ENCODE data around the gene LAD1.

The LAD1 gene

DNA sequence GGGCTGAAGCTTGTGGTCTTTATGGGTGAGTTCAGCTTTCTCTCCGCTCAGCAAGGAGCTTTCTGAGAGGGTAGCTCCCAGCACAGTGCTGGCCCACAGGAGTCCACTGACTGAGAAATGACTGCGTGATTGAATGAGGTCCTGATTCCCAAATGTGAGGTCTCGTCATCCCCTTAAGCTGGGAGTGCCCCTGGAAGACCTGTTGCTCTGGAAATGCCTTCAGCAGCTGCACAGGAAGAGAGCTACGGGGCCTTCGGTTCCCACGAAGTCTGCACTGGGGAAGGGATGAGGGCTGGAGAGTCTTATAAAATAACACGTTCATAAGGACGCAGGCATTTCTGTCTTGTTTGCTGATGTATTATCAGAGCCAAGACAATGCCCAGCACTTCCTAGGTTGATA, 35.7 kb downstream of the LAD1 start:
- no peak for DNase-seq (ENCODE audit: low read depth)

DNA sequence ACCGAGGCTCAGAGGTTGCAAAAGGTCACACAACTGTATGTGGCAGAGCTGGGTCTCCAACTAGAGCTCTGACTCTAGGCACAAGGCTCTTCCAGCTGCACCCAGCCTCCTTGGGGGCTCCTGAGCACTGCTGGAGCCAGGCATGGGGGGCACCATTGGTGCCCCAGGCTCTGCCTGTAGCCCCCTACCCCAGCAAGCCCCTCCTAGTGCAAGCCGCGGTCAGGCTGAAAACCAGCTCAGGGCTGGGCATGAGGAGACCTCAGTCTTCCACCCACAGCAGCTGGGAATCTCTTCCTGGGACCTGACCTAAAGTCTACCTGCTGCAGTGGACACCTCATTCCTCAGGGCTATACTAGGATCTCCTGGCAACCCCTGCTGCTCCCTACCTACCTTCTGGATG, 36.2 kb downstream of the LAD1 start:
- no peak for DNase-seq (ENCODE audit: low read depth)

DNA sequence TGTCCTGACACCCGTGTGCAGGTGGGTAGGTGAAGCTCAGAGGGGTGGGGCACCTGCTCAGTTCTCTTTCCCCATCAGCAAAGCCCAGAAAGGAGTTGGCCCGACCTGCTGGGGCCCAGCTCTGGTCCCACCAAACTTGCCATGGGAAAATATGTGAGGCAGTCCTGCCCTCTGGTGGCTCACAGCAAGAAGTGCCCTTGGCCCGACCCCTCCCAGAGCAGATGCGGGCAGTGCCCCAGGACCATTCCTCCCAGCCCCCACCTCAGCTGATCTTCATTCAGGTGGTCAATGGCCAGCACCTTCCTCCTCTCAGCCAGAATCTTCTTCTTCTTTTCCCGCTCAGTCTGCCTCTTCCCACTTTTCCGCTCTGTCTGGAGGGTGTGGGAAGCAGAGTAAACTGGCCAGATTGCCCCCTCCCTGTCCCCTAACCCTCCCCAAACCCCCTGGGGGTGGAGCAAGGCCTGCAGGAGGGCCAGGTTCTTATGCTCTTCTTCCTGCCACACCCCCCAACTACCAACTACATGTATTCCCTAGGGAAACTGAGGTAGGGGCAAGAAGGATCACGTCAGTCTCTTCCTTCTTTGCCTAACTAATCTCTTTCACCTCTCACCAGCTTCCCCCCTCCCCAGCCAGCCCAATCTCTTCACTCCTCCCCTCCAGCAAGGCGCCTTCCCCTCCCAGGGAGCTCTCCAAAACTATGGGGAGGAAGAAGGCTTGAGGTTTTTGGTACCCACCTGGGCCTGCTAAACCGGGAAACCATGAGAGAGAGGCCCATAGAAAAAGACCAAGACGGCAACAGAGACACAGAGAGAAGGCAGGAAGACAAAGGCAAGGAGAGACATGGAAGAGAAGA, 37.2 kb downstream of the LAD1 start:
- no peak for DNase-seq (ENCODE audit: low read depth)

DNA sequence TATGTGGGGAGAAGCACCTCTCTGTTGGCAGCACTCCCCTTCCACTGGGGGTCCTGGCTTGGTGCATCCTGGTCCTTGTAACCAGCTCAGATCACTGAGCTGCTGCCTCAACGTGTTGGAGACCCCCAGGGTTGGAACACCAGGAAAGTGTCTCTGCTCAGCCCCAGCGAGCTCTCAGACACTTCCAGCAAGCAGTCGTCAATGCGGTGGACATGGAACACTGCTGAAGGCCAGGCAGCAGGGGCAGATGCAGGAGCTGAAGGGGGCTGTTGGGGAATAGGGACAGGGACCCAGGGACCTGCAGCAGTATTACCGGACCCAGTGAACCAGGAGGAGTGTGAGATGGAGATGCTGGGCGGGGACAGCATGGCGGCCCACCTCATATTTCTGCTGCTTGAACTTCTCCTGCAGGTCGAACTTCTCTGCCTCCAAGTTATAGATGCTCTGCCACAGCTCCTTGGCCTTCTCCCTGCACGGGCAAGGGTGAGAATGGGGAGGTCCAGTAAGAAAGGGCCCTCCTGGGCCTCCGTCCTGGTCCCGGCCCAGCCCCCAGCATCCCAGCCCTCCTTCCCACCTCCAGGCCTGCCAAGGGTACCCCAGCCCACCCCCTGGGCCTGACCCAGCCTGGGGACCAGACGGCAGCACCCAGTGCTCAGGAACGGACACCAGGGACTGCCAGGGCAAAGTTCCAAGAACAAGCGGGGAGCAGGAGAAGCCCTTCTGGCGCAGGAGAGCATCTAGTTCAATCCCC, 38.0 kb downstream of the LAD1 start:
- no peak for DNase-seq (ENCODE audit: low read depth)

DNA sequence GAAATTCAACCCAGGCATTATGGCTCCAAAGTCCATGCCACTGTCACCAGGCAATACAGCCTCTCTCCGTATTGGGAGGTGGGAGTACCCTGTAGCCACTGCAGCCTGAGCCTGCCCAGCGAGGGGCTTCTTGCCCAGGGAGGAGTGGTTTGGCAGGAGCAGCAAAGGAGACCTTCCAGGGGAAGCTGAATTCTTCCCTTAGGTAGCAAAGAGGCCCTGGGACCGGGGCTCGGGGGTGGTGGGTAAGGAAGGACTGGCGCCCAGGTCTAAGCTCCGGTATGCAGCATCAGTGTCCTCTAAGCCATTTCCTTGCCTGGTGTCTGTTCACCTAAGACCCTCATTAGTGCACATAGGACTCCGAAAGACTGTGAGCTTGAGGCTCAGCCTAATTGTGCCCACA, 38.6 kb downstream of the LAD1 start:
- no peak for DNase-seq (ENCODE audit: low read depth)

DNA sequence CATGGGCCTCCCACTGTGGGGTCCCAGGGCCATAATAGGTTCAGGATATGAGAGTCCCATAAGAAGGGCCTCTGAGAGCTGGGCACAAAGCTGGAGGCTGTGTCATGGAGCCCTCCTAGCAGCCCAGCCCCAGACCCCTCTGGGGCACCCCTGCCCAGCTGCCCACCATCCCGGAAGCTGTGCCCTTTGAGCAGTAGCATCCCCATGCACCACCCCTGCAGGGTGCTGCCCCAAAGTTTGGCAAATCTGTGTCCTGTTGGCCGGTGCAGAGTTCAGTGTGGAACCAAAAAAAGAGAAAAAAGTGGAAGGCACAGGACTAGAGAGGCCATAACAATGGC, 39.3 kb downstream of the LAD1 start:
- no peak for DNase-seq (ENCODE audit: low read depth)

DNA sequence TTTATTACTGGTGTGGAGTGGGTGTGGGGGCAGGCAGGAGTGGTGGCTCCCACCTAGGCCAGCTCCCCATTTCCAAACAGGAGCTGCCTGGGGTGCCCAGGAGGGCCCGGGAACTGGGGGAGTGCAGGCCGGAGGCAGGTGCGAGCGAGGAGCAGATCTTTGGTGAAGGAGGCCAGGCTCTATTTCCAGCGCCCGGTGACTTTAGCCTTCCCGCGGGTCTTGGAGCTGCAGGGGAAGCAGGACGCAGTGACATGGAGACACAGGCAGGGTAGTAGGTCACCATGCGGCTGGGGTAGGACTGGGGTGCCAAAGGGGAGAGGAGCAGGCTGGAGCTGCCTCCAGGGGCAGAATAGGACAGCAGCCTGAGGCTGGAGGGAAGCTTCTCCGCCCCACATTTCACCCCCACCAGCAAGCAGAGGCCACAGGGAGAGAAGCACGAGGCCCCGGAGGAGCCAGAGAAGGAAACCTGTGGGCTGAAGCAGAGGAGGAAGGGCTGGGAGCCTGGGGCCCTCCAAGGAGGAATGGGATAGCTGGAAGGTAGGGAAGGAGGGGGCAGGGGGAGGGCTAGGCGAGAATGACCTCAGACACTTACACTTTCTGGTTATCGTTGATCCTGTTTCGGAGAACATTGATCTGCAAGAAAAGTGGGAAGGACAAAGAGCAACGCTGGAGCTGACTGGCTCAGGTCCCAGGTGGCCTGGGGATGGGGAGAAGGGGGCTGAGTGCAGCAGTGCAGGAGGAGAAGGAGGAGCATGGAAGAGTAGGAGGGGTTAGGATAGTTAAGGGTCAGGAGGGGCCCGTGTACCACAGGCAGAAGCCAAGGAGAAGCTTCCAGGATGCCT, 39.9 kb downstream of the LAD1 start:
- no peak for DNase-seq (ENCODE audit: low read depth)

DNA sequence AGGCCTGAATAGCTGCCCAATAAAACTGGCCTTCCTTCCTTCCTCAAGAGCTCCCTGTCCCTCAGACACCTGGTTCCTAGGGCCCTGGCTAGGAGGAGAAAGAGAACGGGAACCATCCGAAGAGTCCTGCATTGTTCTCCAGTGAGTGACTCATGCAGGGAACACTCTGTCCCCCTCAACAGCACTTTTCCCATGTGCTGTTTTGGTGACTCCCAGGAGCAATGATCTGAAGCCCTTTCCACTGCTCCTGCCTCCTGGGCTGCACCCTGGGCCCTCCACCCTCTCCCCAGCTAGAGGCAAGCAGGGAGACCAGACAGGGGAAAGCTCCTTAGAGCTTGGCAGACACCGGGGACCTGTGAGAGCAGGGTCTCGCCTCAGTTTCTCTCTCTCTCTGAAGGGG, 40.5 kb downstream of the LAD1 start:
- DNase-seq (ENCODE audit: low read depth) = no peak

DNA sequence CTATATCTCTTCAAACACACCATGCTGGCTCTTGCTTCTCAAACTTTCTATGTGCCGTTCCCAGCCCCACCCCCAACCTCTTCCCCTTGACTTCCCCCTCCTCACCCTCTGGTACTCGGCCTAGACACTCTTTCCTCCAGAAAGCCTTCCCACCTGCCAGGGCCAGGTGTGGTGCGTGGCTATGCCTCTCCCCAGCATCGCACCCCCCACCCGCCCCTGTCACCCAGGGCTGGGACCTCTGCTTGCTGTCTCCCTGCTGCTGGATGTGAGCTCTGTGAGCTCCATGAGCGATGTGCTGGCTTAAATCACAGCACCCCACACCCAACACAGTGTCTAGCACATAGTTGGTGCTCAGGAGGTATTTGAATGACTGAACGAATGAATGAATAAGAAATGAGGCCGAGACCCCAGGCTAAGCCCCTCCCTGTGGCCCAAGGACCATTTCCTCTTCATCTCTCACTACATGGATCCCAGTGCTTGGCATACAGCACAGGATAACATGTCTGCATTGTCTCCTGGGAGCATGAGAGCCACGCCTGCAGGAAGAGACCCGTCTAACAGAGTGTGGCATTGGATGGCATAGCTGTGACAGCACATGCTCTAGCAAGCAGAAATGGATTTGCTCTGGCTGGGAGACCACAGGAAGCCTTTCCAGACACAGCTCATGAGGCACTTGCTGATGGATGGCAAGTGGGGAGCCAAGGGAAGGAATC, 41.3 kb downstream of the LAD1 start:
- no peak for DNase-seq (ENCODE audit: low read depth)

DNA sequence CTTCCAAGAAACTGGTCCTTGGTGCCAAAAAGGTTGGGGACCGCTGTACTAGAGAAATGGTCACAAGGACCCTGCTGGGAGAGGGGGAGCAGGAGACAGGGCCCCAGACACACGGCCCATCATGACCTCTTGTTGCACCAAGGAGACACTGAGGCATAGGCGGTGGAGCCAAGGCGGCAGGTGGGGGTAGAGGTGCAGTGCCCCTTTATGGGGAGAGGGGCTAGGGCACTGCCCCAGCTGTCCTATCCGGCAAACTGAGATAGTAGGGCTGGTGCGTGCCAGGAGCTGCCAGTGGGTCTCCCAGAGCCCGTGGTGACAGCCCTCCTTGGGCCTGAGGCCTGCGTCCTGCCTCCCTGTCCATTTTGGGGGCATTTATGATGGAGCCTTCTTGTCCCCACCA, 41.9 kb downstream of the LAD1 start:
- no peak for DNase-seq (ENCODE audit: low read depth)

DNA sequence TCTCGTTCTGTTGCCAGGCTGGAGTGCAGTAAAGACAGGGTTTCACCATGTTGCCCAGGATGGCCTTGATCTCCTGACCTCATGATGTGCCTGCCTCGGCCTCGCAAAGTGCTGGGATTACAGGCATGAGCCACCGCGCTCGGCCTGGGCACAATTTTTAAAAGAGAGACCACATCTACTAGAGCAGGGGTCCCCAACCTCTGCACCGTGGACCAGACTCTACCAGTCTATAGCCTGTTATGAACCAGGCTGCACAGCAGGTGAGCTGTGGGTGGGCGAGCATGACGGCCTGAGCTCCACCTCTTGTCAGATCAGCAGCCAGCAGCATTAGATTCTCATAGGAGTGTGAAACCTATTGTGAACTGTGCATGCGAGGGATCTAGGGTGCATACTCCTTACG, 42.4 kb downstream of the LAD1 start:
- DNase-seq (ENCODE audit: low read depth) = no peak

DNA sequence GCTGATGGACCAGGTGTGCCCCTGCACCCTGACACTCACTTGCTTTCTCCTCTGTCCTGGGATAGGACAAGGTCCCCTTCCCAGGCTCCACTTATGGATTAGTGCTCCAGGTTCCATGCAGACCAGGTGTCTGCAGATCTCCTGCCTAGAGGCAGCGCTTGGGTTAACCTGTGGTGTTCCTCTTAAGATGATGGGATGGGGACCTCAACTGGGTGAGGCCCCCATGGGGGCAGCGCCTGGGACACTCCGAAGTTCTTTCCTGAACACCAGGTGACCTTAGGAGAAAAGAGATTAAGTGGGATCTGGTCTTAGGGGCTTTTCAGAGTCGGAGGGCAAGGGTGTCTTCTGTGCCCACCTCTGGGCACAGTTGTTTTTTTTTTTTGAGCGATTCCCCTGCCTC, 42.9 kb downstream of the LAD1 start:
- no peak for DNase-seq (ENCODE audit: low read depth)

DNA sequence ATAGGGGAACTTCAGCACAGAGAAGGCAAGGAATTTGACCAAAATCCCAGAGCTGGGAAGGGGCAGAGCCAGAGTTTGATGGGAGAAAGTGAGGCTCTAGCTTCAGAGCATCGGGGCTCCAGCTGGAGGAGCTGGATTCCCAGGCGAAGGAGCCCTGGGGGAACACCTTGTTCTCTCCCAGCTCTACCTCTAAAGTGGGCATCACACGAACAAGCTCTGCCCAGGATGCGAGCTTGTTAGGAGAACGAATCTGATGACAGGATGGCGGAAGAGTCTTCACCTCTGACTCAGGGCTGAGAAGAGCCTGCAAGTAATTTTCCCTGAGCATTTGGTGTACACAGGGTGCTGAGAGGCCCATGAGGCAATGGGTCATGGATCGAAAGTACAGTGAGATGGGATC, 43.7 kb downstream of the LAD1 start:
- no peak for DNase-seq (ENCODE audit: low read depth)

DNA sequence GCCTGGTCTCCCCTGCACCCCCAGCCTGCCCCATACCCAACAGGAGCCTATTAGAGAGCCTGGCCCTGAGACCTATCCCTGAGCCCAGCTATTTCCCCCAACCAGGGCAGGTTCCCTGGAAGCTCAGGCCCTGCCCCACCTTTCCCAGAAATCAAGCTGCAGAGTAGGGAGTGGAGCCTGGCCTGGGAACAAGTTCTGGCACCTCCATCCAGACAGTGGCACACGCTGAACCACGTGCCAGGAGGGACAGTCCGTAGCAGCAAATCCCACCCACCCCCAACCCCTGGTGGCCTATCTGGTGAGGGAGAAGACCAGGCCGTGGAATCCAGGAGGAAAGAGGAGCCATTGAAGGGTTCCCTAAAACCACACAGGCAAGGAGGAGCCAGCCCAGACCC, 44.2 kb downstream of the LAD1 start:
- DNase-seq (ENCODE audit: low read depth) = no peak

DNA sequence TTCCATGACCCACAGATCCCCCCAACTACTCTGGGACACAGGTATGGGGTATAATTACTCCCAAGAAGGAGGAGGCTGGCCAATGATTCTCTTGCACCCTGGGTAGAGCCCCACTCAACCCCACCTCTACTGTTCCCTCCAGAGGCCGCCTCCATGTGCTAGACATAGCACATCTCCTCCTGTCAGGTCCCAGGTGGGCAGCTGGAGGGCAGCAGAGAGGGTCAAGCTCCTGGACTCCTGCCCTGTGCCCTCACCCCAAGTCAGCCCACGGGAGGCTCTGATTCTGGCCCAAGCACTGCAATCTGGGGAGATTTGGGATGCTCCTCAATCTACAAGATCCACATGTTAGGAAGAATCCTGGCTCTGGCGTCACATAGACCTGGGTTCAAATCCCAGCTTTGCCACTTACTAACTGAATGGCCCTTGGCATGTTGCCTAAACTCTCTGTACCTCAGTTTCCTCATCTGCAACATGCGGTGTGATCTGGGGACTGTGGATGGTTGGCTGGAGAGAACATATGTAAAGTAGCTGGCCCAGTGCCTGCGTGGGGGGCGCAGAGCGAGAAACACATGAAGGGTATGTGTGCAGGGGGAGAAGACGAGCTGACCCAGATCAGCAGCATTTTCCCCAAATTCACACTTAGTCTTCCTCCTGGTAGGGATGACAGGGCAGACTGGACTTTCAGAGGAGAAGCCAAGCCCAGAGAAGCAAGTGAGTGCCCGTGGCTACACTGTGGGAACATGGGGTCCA, 44.8 kb downstream of the LAD1 start:
- DNase-seq (ENCODE audit: low read depth) = no peak

DNA sequence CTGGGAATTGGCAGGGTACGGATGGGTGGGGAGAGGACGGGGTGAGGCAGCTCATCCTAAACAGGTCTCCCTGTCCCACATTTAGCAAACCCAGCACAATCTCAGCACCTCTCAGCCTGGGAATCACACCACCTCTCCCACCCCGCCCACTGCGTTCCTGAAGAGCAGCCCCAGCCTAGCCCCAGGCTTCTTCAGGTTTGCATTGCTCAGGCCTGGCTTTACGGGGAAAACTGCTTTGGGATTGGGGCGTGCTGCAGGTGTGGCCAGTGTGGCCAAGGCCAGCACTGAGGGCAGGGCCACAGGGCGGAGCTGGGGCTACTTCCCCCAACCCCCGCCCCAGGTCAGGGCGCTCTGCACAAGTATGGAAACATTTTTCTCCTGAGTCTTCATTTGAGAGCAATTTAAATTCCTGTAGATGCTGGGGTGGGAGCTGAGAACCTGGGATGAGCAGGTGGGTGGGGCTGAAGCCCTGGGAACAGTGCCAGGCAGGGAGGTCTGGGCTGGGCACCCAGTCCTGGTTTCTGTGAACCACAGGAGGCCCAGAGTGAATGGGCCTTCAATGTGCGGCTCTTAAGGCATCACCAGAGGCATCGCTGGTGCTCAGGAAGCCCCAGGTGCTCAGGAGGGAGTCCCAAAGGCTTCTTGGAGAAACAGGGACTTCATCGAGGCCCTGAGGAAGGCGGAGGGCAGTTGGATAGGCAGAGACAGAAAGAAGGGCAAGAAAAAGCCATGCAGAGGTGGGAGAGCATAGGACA, 45.8 kb downstream of the LAD1 start:
- DNase-seq (ENCODE audit: low read depth) = no peak

DNA sequence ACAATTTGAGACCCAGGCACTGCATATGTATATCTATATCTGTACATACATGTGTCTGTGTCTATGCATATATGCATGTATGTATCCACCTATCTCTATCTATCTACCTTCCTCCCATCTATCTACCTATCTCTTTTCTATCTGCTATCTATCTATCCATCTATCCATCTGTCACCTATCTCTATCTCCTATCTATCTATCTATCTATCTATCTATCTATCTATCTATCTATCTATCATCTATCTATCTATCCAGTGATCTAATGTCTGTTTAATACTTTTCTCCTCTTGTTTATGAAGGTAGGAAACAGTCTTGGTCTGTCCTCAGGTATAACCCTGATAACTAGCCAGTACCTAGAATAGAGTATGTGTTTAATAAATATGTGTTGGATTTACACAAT, 47.5 kb downstream of the LAD1 start:
- no peak for DNase-seq (ENCODE audit: low read depth)

DNA sequence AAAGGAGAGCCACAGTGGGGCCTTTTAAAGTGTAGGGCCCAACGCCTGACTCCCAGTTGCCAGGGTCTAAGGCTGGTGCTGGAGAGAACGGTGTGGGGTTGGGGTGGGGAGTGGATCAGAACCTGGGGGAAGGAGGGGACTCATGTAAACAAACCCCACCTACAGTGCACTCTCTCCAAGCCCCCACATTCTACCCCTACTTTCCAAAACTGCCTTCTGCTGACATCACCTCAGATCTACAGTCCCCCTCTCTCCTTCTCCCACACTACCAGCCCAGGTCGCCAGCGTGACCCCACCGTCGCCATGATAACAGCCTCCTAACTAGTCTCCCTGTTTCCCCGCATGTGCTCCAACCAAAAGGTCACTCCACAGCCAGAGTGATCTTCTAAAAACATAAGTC, 48.2 kb downstream of the LAD1 start:
- no peak for DNase-seq (ENCODE audit: low read depth)

DNA sequence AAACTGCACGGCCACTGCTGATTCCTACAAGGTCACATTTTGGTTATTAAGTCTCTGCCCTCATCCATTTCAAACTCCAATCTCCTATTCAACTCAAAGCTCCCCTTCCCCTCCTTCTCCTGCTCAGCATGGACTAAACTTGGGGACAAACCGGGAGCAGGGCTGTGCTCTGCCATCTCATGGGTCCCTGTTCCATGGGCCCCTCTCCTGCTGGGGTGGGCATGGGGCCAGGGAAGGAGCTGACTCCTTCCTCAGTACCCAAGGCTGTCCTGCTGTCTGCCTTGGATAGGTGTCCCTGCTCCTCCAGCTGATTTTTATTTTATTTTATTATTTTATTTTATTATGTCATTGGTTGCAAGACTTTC, 48.8 kb downstream of the LAD1 start:
- DNase-seq (ENCODE audit: low read depth) = no peak

DNA sequence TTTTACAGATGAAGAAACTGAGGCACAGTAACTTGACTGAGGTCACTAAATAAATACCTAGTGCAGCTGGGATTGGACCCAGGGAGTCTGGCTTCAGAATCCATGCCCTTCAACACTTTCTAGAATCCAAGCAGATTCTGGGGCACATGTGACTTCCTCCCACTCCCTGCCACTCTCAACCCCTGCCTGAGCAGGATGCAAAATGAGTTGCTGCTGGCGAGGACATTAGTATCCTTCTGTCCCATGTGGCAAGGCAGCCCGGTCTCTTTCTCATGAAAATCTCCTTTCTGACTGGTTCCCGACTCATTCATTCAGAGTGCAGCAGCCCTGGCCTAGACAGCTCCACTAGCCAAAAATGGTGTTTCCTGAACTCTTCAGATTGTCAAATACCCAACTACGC, 50.0 kb downstream of the LAD1 start:
- no peak for DNase-seq (ENCODE audit: low read depth)

DNA sequence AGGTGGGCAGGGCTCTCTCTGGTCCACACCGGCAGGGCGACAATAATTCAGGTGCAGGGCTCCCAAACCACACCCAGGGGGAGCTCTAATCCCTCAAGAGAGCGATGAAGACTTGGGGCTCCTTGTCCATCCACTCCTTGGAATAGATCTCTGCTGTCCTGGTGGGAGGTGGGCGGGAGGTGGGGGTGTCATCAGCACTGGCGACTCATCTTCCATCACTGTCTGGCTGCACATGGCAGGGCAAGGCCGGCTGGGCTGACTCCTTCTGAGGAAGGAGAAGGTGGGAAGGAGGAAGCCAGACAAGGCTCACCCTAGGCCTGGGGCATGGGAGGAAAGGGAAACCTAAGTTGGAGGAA, 50.9 kb downstream of the LAD1 start:
- DNase-seq (ENCODE audit: low read depth) = no peak
